H9 (cell line): Measurements from ENCODE around the gene SYNE2. TPM values are rescaled to one million over a fixed set of nuclear protein-coding genes. Genes with fewer than 3 reads are reported as not detected.

Experiments
- DNase-seq: peaks from one replicate; pipeline ENCODE4 v3.0.0-alpha.2; 2017
- H2AFZ ChIP-seq: one replicate; pipeline ENCODE4 v1.6.1; 2013; ENCODE audit warnings: mild to moderate bottlenecking, low read length, control low read depth, moderate library complexity
- H2AK5ac ChIP-seq: 2 replicates; pipeline ENCODE4 v1.6.1; 2013; ENCODE audit warnings: low read length, control low read depth, mixed read lengths; ENCODE audit not compliant: insufficient read length
- H2BK120ac ChIP-seq: one replicate; pipeline ENCODE4 v1.6.1; 2013; ENCODE audit warnings: low read depth, mild to moderate bottlenecking, low read length, control low read depth, inconsistent platforms; ENCODE audit not compliant: poor library complexity, severe bottlenecking
- H2BK12ac ChIP-seq: 2 replicates; pipeline ENCODE4 v1.6.1; 2013; ENCODE audit warnings: low read length, control low read depth, mixed read lengths, low read depth; ENCODE audit not compliant: insufficient read length
- H2BK15ac ChIP-seq: 2 replicates; pipeline ENCODE4 v1.6.1; 2013; ENCODE audit warnings: low read depth, low read length, control low read depth
- H2BK20ac ChIP-seq: one replicate; pipeline ENCODE4 v1.6.1; 2013; ENCODE audit warnings: low read depth, mild to moderate bottlenecking, low read length, control low read depth, inconsistent platforms; ENCODE audit not compliant: poor library complexity, severe bottlenecking
- H2BK5ac ChIP-seq: 2 replicates; pipeline ENCODE4 v1.6.1; 2013; ENCODE audit warnings: low read length, control low read depth, mixed read lengths; ENCODE audit not compliant: insufficient read length
- H3K14ac ChIP-seq: 2 replicates; pipeline ENCODE4 v1.6.1; 2013; ENCODE audit warnings: low read length, control low read depth; ENCODE audit not compliant: insufficient read depth
- H3K18ac ChIP-seq: 2 replicates; pipeline ENCODE4 v1.6.1; 2013; ENCODE audit warnings: low read depth, mild to moderate bottlenecking, mixed read lengths, low read length, control low read depth; ENCODE audit not compliant: insufficient read length
- H3K23ac ChIP-seq: 2 replicates; pipeline ENCODE4 v1.6.1; 2013; ENCODE audit warnings: low read length, control low read depth, mixed read lengths, low read depth; ENCODE audit not compliant: insufficient read length
- H3K23me2 ChIP-seq: 2 replicates; pipeline ENCODE4 v1.6.1; 2013; ENCODE audit warnings: low read depth, mild to moderate bottlenecking, mixed read lengths, low read length, control low read depth; ENCODE audit not compliant: insufficient read length, poor library complexity, severe bottlenecking
- H3K27ac ChIP-seq: 2 replicates; pipeline ENCODE4 v1.5.1; 2013; ENCODE audit warnings: low read length, control low read depth, mixed read lengths, low read depth; ENCODE audit not compliant: insufficient read length
- H3K27me3 ChIP-seq: 2 replicates; pipeline ENCODE4 v1.6.1; 2013; ENCODE audit warnings: low read length, control low read depth, inconsistent platforms; ENCODE audit not compliant: insufficient read depth
- H3K4ac ChIP-seq: 2 replicates; pipeline ENCODE4 v1.6.1; 2013; ENCODE audit warnings: low read depth, mild to moderate bottlenecking, control low read depth, inconsistent platforms, low read length, moderate library complexity
- H3K4me1 ChIP-seq: 2 replicates; pipeline ENCODE4 v1.6.1; 2013; ENCODE audit warnings: low read length, control low read depth, inconsistent platforms; ENCODE audit not compliant: insufficient read depth
- H3K4me2 ChIP-seq: 2 replicates; pipeline ENCODE4 v1.6.1; 2013; ENCODE audit warnings: low read length, control low read depth, mixed read lengths; ENCODE audit not compliant: insufficient read length, insufficient read depth
- H3K56ac ChIP-seq: 2 replicates; pipeline ENCODE4 v1.6.1; 2013; ENCODE audit warnings: low read depth, mild to moderate bottlenecking, mixed read lengths, low read length, control low read depth; ENCODE audit not compliant: insufficient read length
- H3K79me1 ChIP-seq: 2 replicates; pipeline ENCODE4 v1.6.1; 2013; ENCODE audit warnings: low read depth, mild to moderate bottlenecking, moderate library complexity, low read length, control low read depth, inconsistent platforms; ENCODE audit not compliant: insufficient read depth, poor library complexity, severe bottlenecking
- H3K79me2 ChIP-seq: 2 replicates; pipeline ENCODE4 v1.6.1; 2013; ENCODE audit warnings: low read length, control low read depth, inconsistent platforms; ENCODE audit not compliant: insufficient read depth
- H3K9ac ChIP-seq: 2 replicates; pipeline ENCODE4 v1.6.1; 2013; ENCODE audit warnings: low read length, control low read depth, mixed read lengths; ENCODE audit not compliant: insufficient read length; ENCODE audit errors: extremely low read depth
- H3K9me3 ChIP-seq: one replicate; pipeline ENCODE4 v1.6.1; 2013; ENCODE audit warnings: low read depth, low read length, inconsistent platforms; ENCODE audit not compliant: control insufficient read depth
- H3T11ph ChIP-seq: one replicate; pipeline ENCODE4 v1.6.1; 2013; ENCODE audit warnings: mild to moderate bottlenecking, low read length, control low read depth, inconsistent platforms
- H4K20me1 ChIP-seq: one replicate; pipeline ENCODE4 v1.6.1; 2013; ENCODE audit not compliant: control insufficient read depth, insufficient read length, insufficient read depth
- H4K5ac ChIP-seq: 2 replicates; pipeline ENCODE4 v1.6.1; 2013; ENCODE audit warnings: low read depth, mild to moderate bottlenecking, mixed read lengths, low read length, control low read depth; ENCODE audit not compliant: insufficient read length
- H4K8ac ChIP-seq: replicated peaks from 2 replicates; pipeline ENCODE4 v1.6.1; 2013; ENCODE audit warnings: low read length, control low read depth, mixed read lengths, low read depth; ENCODE audit not compliant: insufficient read length
- H4K91ac ChIP-seq: 2 replicates; pipeline ENCODE4 v1.6.1; 2013; ENCODE audit warnings: low read depth, mild to moderate bottlenecking, moderate library complexity, mixed read lengths, low read length, control low read depth; ENCODE audit not compliant: insufficient read length
- H3K27ac Mint-ChIP-seq, 3 experiments: 2 replicates in 2 of 3; 3 replicates in 1 of 3; pipeline ENCODE4 v1.8.0; 2020 to 2021; ENCODE audit warnings: mixed read lengths in 3 of 3, mild to moderate bottlenecking in 1 of 3, moderate library complexity in 1 of 3
- H3K27me3 Mint-ChIP-seq: 2 replicates; pipeline ENCODE4 v1.8.0; 2021; ENCODE audit warnings: low read depth, mild to moderate bottlenecking, moderate library complexity, mixed read lengths
- H3K36me3 Mint-ChIP-seq, 3 experiments: 2 replicates in 2 of 3; 3 replicates in 1 of 3; pipeline ENCODE4 v1.8.0; 2020 to 2021; ENCODE audit warnings: low read depth in 3 of 3, mixed read lengths in 3 of 3; ENCODE audit not compliant: insufficient read depth in 1 of 3
- H3K4me1 Mint-ChIP-seq, 2 experiments: 2 replicates each; pipeline ENCODE4 v1.8.0; 2020; ENCODE audit warnings: mixed read lengths in 2 of 2
- H3K4me3 Mint-ChIP-seq, 2 experiments: 2 replicates in 1 of 2; 3 replicates in 1 of 2; pipeline ENCODE4 v1.8.0; 2020 to 2021; ENCODE audit warnings: mild to moderate bottlenecking in 2 of 2, mixed read lengths in 2 of 2, moderate library complexity in 1 of 2
- H3K9me3 Mint-ChIP-seq, 2 experiments: 2 replicates in 1 of 2; 3 replicates in 1 of 2; pipeline ENCODE4 v1.8.0; 2020; ENCODE audit warnings: mild to moderate bottlenecking in 2 of 2, mixed read lengths in 2 of 2, moderate library complexity in 1 of 2
- CTCF ChIP-seq: fragments of 200-600 bp; sonication (generic); conservative IDR thresholded peaks from 3 replicates; pipeline ENCODE4 v1.8.0; 2021; ENCODE audit warnings: antibody characterized with exemption, mild to moderate bottlenecking
- WGBS: extraction: QIAGEN DNeasy Blood & Tissue Kit; methylation state at CpG from one replicate; pipeline ENCODE4 v1.1.7; 2013; ENCODE audit warnings: missing lambda C conversion rate, low lambda C conversion rate, mixed read lengths; ENCODE audit not compliant: insufficient read length; ENCODE audit errors: extremely low coverage; 5-methylcytosine and 5-hydroxymethylcytosine counted together
- total RNA-seq: library from RNA; stranded (reverse); gene quantifications from 2 replicates; pipeline ENCODE4 v1.2.1, GENCODE V29; 2021

Gene SYNE2
- total RNA-seq, 1 experiment from 2014 or later, result 43.3 TPM

GRCh38 chr14:64248689-64249088, 395.9 kb downstream of the SYNE2 start:
- Histone ChIP-seq H4K8ac (no peak overlapping the region), H2BK120ac (no peak overlapping the region), H3K79me2 (no peaks in the 10 kb centered on the region), H3T11ph (no peak overlapping the region), H3K9me3 (no peaks in the 10 kb centered on the region), H2BK12ac (no peak overlapping the region), H3K4me2 (no peak overlapping the region), H2AK5ac (no peak overlapping the region), H3K14ac (no peak overlapping the region), H3K4ac (no peak overlapping the region), H3K79me1 (no peaks in the 10 kb centered on the region), H2BK15ac (no peak overlapping the region), H3K23ac (no peak overlapping the region), H3K27ac (no peak overlapping the region), H3K9ac (no peak overlapping the region), H4K5ac (no peak overlapping the region), H2BK5ac (no peak overlapping the region), H3K4me1 (no peaks in the 10 kb centered on the region), H3K18ac (no peak overlapping the region), H2AFZ (no peak overlapping the region), H3K23me2 (no peaks in the 10 kb centered on the region), H3K56ac (no peak overlapping the region), H3K27me3 (no peaks in the 10 kb centered on the region), H4K20me1 (no peaks in the 10 kb centered on the region), H2BK20ac (no peak overlapping the region), H4K91ac (no peak overlapping the region)
- Mint-ChIP-seq H3K4me1 (peaks cover 0 to 5% of the 10 kb centered on the region in 2 experiments; a peak in 2 of 4 replicates), H3K36me3 (no peaks in the 10 kb centered on the region; a peak in 1 of 7 replicates), H3K27me3 (no peaks in the 10 kb centered on the region; the same call in 1 of the 2 replicates), H3K27ac (no peak overlapping the region), H3K4me3 (no peak overlapping the region), H3K9me3 (no peaks in the 10 kb centered on the region)
- WGBS, result no CpG with 5 or more reads among the region's 4 CpGs
- no peak for TF ChIP-seq CTCF
- DNase-seq, result no peak
